Neuronal stem cell (in vitro differentiated cells): ENCODE measurements around the gene CYB5R3.

Experiments used
- DNase-seq: peaks from one replicate; pipeline ENCODE4 v3.0.0-alpha.2; 2013; ENCODE audit warnings: low spot score
- H2AFZ ChIP-seq: one replicate; pipeline ENCODE4 v1.6.1; 2013; ENCODE audit warnings: mild to moderate bottlenecking, low read length, inconsistent platforms
- H2AK5ac ChIP-seq: 2 replicates; pipeline ENCODE4 v1.6.1; 2013; ENCODE audit warnings: low read depth, mild to moderate bottlenecking, inconsistent platforms, low read length, moderate library complexity, mixed read lengths
- H2BK120ac ChIP-seq: 2 replicates; pipeline ENCODE4 v1.6.1; 2013; ENCODE audit warnings: low read depth, mild to moderate bottlenecking, inconsistent platforms, low read length, moderate library complexity, mixed read lengths
- H2BK12ac ChIP-seq: one replicate; pipeline ENCODE4 v1.6.1; 2013; ENCODE audit warnings: low read length, inconsistent platforms
- H2BK15ac ChIP-seq: 2 replicates; pipeline ENCODE4 v1.6.1; 2013; ENCODE audit warnings: mild to moderate bottlenecking, low read length, inconsistent platforms, mixed read lengths
- H2BK5ac ChIP-seq: one replicate; pipeline ENCODE4 v1.6.1; 2013; ENCODE audit warnings: inconsistent platforms, mild to moderate bottlenecking, low read length, moderate library complexity
- H3K14ac ChIP-seq: one replicate; pipeline ENCODE4 v1.6.1; 2013; ENCODE audit warnings: low read length, inconsistent platforms
- H3K18ac ChIP-seq: 2 replicates; pipeline ENCODE4 v1.6.1; 2013; ENCODE audit warnings: low read length, inconsistent platforms
- H3K23ac ChIP-seq: 2 replicates; pipeline ENCODE4 v1.6.1; 2013; ENCODE audit warnings: low read depth, mild to moderate bottlenecking, mixed read lengths, low read length, inconsistent platforms; ENCODE audit not compliant: poor library complexity
- H3K27ac ChIP-seq: replicated peaks from 3 replicates; pipeline ENCODE4 v1.5.1; 2013; ENCODE audit warnings: low read length, inconsistent platforms
- H3K27me3 ChIP-seq, 3 experiments: 2 replicates each; pipeline ENCODE4 v1.6.1; 2013; ENCODE audit warnings: low read length in 3 of 3, mild to moderate bottlenecking in 2 of 3, inconsistent platforms in 1 of 3, low read depth in 1 of 3, mixed read lengths in 1 of 3, moderate library complexity in 1 of 3; ENCODE audit not compliant: control insufficient read depth in 3 of 3, insufficient read depth in 3 of 3
- H3K36me3 ChIP-seq, 2 donors: replicated peaks in 1 of 2; 2 replicates each; pipeline ENCODE4 v1.6.1; 2013; ENCODE audit warnings: low read length in 2 of 2; ENCODE audit not compliant: control insufficient read depth in 2 of 2, insufficient read depth in 2 of 2
- H3K4ac ChIP-seq: 2 replicates; pipeline ENCODE4 v1.6.1; 2013; ENCODE audit warnings: inconsistent platforms, mild to moderate bottlenecking, low read length, moderate library complexity
- H3K4me1 ChIP-seq, 2 donors: 1 replicate in 1 of 2; 2 replicates in 1 of 2; pipeline ENCODE4 v1.6.1; 2013; ENCODE audit warnings: low read length in 2 of 2, low read depth in 1 of 2; ENCODE audit not compliant: control insufficient read depth in 2 of 2, insufficient read depth in 1 of 2
- H3K4me2 ChIP-seq: one replicate; pipeline ENCODE4 v1.6.1; 2013; ENCODE audit warnings: mild to moderate bottlenecking, low read length, inconsistent platforms; ENCODE audit not compliant: insufficient read depth, poor library complexity, severe bottlenecking
- H3K4me3 ChIP-seq, 2 donors: 2 replicates each; pipeline ENCODE4 v1.5.1; 2013; ENCODE audit warnings: low read length in 2 of 2, mild to moderate bottlenecking in 2 of 2, inconsistent platforms in 1 of 2, moderate library complexity in 1 of 2
- H3K79me1 ChIP-seq: one replicate; pipeline ENCODE4 v1.6.1; 2013; ENCODE audit warnings: low read depth, mild to moderate bottlenecking, inconsistent platforms, low read length, moderate library complexity
- H3K9ac ChIP-seq: one replicate; pipeline ENCODE4 v1.6.1; 2013; ENCODE audit warnings: mild to moderate bottlenecking, low read depth, low read length, inconsistent platforms; ENCODE audit not compliant: poor library complexity
- H3K9me3 ChIP-seq, 2 donors: replicated peaks in 1 of 2; 2 replicates each; pipeline versions ENCODE3 to v1.6.1; 2013; ENCODE audit warnings: low read length in 2 of 2, mild to moderate bottlenecking in 2 of 2, inconsistent platforms in 1 of 2, low read depth in 1 of 2, mixed read lengths in 1 of 2, moderate library complexity in 1 of 2; ENCODE audit not compliant: control insufficient read depth in 2 of 2, insufficient read depth in 1 of 2
- H4K8ac ChIP-seq: one replicate; pipeline ENCODE4 v1.6.1; 2013; ENCODE audit warnings: low read depth, mild to moderate bottlenecking, inconsistent platforms, low read length, moderate library complexity
- H4K91ac ChIP-seq: one replicate; pipeline ENCODE4 v1.6.1; 2013; ENCODE audit warnings: low read length, low read depth, mild to moderate bottlenecking, inconsistent platforms; ENCODE audit not compliant: poor library complexity
- WGBS, 2 donors: extraction: QIAGEN DNeasy Blood & Tissue Kit; methylation state at CpG; one replicate each; pipeline ENCODE4 v1.1.7; 2013; ENCODE audit warnings: missing lambda C conversion rate in 2 of 2, mixed read lengths in 1 of 2; ENCODE audit not compliant: insufficient read length in 2 of 2, insufficient replicate concordance in 1 of 2; ENCODE audit errors: extremely low coverage in 2 of 2; 5-methylcytosine and 5-hydroxymethylcytosine counted together

CYB5R3 gene

GRCh38 chr22:42692239-42693054, 43.3 kb upstream of the CYB5R3 start:
- Histone ChIP-seq H2AK5ac (peak overlapping the region; percentile 14), H3K14ac (no peak overlapping the region), H2BK120ac (no peak overlapping the region), H3K27ac (no peak overlapping the region), H2BK15ac (peak overlapping the region; percentile 43), H3K4me2 (no peak overlapping the region), H3K4me1 (peaks cover 6 to 7% of the 10 kb centered on the region in 2 donors), H3K27me3 (peaks cover 0 to 4% (median 0%) of the 10 kb centered on the region in 3 experiments), H3K4me3 (no peak overlapping the region), H4K91ac (no peak overlapping the region), H4K8ac (no peak overlapping the region), H3K79me1 (peaks cover 3% of the 10 kb centered on the region), H3K23ac (peak overlapping the region; percentile 73), H2AFZ (no peak overlapping the region), H2BK5ac (no peak overlapping the region), H3K9ac (no peak overlapping the region), H3K18ac (peak overlapping the region; percentile 80), H2BK12ac (peak overlapping the region; percentile 90), H3K4ac (peak overlapping the region; percentile 53), H3K9me3 (no peaks in the 10 kb centered on the region), H3K36me3 (peaks cover 0 to 2% of the 10 kb centered on the region in 2 donors)
- no CpG with 5 or more reads among the region's 32 CpGs for whole genome bisulfite sequencing, 2 donors
- DNase-seq, result no peak

- no peak overlapping the region for H2BK120ac ChIP-seq
- H3K36me3 ChIP-seq, result peaks cover 0 to 2% of the 10 kb centered on the region in 2 donors
- DNase-seq, result no peak
- H3K4me1 ChIP-seq, result peaks cover 8 to 9% of the 10 kb centered on the region in 2 donors
- no peak overlapping the region for H3K27ac ChIP-seq
- H2AK5ac ChIP-seq, result peak overlapping the region; percentile 46
- H2BK5ac ChIP-seq, result no peak overlapping the region
- H2BK12ac ChIP-seq, result no peak overlapping the region
- no peak overlapping the region for H3K4ac ChIP-seq
- no peak overlapping the region for H3K23ac ChIP-seq
- no peak overlapping the region for H3K14ac ChIP-seq
- peak overlapping the region; percentile 71 for H2BK15ac ChIP-seq
- no peaks in the 10 kb centered on the region for H3K9me3 ChIP-seq
- whole genome bisulfite sequencing, 2 donors, result no CpG with 5 or more reads among the region's 10 CpGs
- H4K91ac ChIP-seq, result no peak overlapping the region
- peak overlapping the region; percentile 87 for H3K18ac ChIP-seq
- no peak overlapping the region for H3K4me2 ChIP-seq
- no peak overlapping the region for H3K4me3 ChIP-seq
- no peak overlapping the region for H2AFZ ChIP-seq
- no peak overlapping the region for H3K9ac ChIP-seq
- H4K8ac ChIP-seq, result no peak overlapping the region
- peaks cover 0 to 4% (median 0%) of the 10 kb centered on the region in 3 experiments for H3K27me3 ChIP-seq
- H3K79me1 ChIP-seq, result peaks cover 3% of the 10 kb centered on the region
These were observed 42.2 kb upstream of the CYB5R3 start for GRCh38 chr22:42691440-42691839.

DNA sequence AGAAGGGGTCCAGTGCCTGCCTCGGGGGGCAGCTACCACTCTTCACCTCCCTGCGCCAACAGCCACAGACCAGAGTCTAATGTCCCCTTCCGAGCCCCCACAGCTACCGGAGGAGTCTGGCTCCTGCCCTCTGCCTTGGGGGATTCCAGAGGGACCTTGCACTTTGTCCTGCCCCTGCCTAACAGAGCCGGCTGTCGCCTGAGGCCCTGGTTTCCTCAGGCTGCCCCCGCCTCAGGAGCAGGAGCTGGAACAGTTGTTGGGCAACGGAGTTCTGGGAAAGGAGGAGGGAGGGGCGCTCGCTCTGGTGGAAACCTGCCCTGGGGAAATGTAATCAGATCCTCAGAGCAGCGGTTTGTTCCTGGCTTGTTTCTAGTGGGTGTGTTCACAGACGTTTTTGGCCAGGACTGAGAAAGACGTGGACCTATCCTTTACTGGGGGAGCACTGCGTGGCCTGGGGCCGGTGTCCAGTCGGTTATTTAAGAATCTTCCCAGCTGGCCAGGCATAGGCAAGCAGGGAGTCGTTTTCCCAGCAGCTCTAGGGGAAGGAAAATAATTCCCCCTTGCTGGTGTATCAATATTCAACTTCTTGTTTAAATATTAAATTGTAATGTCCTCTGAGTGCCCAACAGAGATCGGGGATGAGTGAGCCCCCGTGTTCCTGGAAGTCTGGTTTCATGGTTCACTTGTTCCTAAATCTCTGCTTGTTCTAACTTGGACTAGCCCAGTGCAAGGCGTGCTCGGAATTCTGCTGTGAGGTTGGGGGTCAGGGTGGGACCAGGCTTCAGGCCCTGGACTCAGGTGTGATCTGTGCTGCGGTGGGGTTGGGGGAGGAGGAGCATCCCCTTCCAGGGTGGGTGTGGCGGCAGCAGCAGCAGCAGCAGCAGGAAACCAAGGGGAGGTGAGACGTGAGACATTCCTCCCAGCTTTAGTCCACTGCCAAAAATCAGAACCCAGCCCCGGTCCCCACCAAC, 39.3 kb upstream of the CYB5R3 start:
- WGBS, 2 donors, result no CpG with 5 or more reads among the region's 25 CpGs
- no peak overlapping the region for H2BK120ac ChIP-seq
- H4K8ac ChIP-seq, result no peak overlapping the region
- no peak overlapping the region for H3K23ac ChIP-seq
- peak overlapping the region in 1 of 2 donors; percentile 13 for H3K4me3 ChIP-seq
- peak overlapping the region; percentile 36 for H3K4me2 ChIP-seq
- peak overlapping the region; percentile 60 for H2BK5ac ChIP-seq
- peak overlapping the region; percentile 81 for H2BK15ac ChIP-seq
- H3K27ac ChIP-seq, result no peak overlapping the region
- no peaks in the 10 kb centered on the region for H3K9me3 ChIP-seq
- H3K14ac ChIP-seq, result peak overlapping the region; percentile 82
- peak overlapping the region; percentile 70 for H3K9ac ChIP-seq
- H3K79me1 ChIP-seq, result peaks cover 3% of the 10 kb centered on the region
- H2BK12ac ChIP-seq, result peak overlapping the region; percentile 84
- peaks cover 12 to 14% of the 10 kb centered on the region in 2 donors for H3K4me1 ChIP-seq
- H3K4ac ChIP-seq, result peak overlapping the region; percentile 76
- DNase-seq, result peak; percentile 38
- peak overlapping the region; percentile 86 for H2AFZ ChIP-seq
- no peaks in the 10 kb centered on the region for H3K36me3 ChIP-seq
- peaks cover 0 to 18% (median 0%) of the 10 kb centered on the region in 3 experiments for H3K27me3 ChIP-seq
- peak overlapping the region; percentile 92 for H4K91ac ChIP-seq
- H2AK5ac ChIP-seq, result peak overlapping the region; percentile 97
- H3K18ac ChIP-seq, result peak overlapping the region; percentile 87
